ENCODE results near the gene POLR2J2. TPM values are rescaled to one million over a fixed set of nuclear protein-coding genes. Genes with fewer than 3 reads are reported as not detected.
A peak's percentile ranks its signal among the peaks of the same experiment; 100 is the strongest.
"Not testable (repeated sequence)": the region's sequence is repeated elsewhere in the genome, so short reads cannot be mapped to it uniquely, and the experiment has no call there.

POLR2J2 gene
- total RNA-seq, 1 donor from 2014 or later, result 3.7 TPM

GRCh38 chr7:102673447-102674067 is 2.1 kb upstream of the POLR2J2 start:
- not testable (repeated sequence) for ATAC-seq; DNase-seq (ENCODE audit: low spot score)

DNA sequence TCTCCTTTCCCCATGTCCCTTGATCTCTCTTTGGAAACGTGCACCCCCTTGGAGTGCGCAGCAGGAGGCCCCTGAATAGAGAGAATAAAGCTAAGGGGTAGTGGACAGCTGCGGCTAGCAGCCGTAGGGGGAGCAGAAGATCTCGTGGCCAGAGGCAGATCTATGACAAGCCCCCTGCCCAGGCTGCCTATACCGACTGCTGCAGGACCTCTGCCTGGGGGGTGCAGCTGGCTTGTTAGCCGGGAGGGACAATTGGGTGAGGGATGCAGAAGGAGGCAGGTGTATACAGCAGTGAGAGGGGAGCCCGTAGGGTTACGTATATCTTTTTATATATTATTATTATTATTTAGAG is 469 bp upstream of the POLR2J2 start:
- not testable (repeated sequence) for DNase-seq (ENCODE audit: low spot score); ATAC-seq

- ATAC-seq (peak; percentile 68), DNase-seq (ENCODE audit: low spot score) (peak; percentile 45)
These were observed 3.9 kb downstream of the POLR2J2 start for GRCh38 chr7:102667523-102667922.

DNA sequence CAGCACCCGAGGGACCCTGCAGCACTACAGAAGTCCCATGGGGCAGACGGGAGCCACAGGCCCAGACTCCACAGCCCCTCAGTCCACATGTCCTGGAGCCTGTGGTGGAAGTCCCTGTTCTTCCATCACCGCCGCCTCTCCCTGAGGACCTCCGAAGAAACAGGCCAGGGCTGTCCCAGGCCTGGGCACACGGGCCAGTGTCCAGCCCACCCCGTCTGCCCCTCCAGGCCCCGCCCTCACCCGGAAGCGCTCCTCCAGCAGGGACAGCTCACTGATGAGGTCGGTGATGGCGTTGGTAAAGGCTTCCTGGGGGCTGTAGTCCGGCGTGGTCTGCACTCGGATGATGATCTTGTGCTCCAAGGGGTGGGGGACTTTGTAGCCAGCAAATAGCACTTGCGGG is 4.6 kb downstream of the POLR2J2 start:
- ATAC-seq; DNase-seq (ENCODE audit: low spot score): not testable (repeated sequence)

GRCh38 chr7:102664765-102665164 is 6.7 kb downstream of the POLR2J2 start:
- DNase-seq (ENCODE audit: low spot score); ATAC-seq: not testable (repeated sequence)

DNA sequence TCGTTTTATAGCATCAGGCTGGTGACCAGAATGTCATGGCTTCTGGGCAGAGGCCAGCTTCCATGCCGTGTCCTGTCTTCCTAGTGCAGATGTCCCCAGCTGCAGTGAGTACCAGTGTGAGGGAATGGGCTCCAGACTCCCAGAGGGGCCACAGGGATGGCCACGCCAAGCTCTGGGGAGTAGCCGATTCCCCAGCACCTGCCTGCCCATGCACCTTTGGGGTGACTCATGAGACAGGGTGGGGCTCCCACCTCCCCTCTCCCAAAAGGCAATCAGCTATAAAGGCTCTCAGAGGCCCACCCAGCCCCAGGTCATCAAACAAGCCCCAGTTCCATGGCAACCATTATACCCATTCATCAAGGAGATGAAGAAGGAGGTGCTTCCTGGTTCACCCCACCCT is 21.5 kb downstream of the POLR2J2 start, which contains the start of gene SPDYE2B:
Gene SPDYE2B, plus strand, starts transcription at position 396 of the 400 bp plus-strand sequence. CDS start 2,030 bp downstream, outside the sequence.
- ATAC-seq, result peak; percentile 14

GRCh38 chr7:102647813-102648212 is 23.6 kb downstream of the POLR2J2 start:
- ATAC-seq, result peak; percentile 18
- peak; percentile 42 for DNase-seq (ENCODE audit: low spot score)

More for the DNA sequence above, 21.5 kb downstream of the POLR2J2 start, which contains the start of gene SPDYE2B:
- not testable (repeated sequence) for DNase-seq (ENCODE audit: low spot score)

GRCh38 chr7:102643404-102643803 is 28.1 kb downstream of the POLR2J2 start:
- ATAC-seq; DNase-seq (ENCODE audit: low spot score): not testable (repeated sequence)

- not testable (repeated sequence) for DNase-seq (ENCODE audit: low spot score); ATAC-seq
These were observed 28.8 kb downstream of the POLR2J2 start, which contains the start of gene UPK3BL1 for GRCh38 chr7:102642691-102643090. Gene UPK3BL1, minus strand, starts transcription at chr7:102642791. Its CDS starts 50 bp downstream, at chr7:102642741.

GRCh38 chr7:102638848-102639247 is 32.6 kb downstream of the POLR2J2 start:
- ATAC-seq (peak; percentile 2), DNase-seq (ENCODE audit: low spot score) (peak; percentile 42)

DNA sequence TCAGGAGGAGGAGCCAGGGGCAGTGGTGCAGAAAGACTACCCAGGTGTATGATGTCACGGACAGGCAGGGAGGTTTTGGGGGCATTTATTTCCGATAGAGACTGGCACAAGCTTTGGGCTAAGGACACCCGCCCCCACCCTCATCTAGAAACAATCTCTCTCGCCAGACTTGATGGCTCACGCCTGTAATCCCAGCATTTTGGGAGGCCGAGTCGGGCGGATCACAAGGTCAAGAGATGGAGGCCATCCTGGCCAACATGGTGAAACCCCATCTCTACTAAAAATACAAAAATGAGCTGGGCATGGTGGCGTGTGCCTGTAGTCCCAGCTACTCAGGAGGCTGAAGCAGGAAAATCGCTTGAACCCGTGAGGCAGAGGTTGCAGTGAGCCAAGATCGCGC is 34.5 kb downstream of the POLR2J2 start:
- peak; percentile 37 for DNase-seq (ENCODE audit: low spot score)
- ATAC-seq, result not testable (repeated sequence)

- ATAC-seq, result peak; percentile 54
- DNase-seq (ENCODE audit: low spot score), result not testable (repeated sequence)
These were observed 36.1 kb downstream of the POLR2J2 start for GRCh38 chr7:102635354-102635753.

DNA sequence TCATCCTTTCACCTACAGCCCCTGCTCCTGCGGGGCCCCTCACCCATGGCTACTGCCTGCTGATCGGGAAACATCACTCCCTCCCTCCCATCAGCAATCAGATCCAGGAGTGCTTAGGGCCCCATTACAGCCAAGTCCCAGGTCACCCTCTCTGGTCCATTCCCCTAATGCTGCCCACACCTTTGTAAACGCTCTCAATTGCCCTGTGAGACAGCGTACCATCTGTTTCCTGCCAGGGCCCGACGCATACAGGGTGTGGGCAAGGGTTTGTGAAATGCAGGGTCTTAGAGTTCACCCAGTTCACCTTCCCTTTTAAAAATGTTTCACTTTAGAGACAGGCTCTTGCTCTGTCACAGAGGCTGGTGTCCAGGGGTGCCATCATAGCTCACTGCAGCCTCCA is 37.2 kb downstream of the POLR2J2 start:
- not testable (repeated sequence) for DNase-seq (ENCODE audit: low spot score); ATAC-seq

- not testable (repeated sequence) for DNase-seq (ENCODE audit: low spot score)
- ATAC-seq, result peak; percentile 25
These were observed 40.8 kb downstream of the POLR2J2 start for GRCh38 chr7:102630622-102631021.

DNA sequence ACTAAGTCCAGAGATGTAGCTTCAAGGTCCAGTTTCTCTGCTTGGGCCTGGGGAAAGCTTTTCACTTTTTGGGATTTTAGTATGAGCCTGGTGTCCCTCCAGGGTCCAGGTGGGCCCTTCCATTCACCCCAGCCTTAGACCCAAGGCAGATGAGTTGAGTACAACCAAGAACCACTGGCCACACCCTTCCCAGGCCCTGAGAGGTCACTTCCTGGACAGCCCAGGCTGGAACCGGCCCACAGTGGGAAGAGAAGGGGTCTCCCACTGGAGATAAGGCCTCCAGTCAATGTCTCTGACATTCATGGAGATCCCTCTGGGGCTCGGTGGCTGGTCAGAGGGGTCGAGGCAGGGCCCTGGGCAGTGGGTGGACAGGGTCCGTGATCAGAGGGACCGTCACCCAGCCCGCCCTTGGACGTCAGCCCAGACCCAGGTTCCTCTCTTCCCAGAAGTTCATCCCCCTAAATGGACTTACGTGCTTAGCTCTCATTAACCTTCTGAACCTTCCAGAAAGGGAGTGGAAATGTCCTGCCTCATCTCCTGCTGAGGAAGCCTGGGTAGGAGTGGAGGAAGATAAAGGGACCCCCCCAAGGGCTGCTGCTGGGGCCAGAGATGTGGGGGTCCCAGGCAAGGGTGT is 44.1 kb downstream of the POLR2J2 start:
- not testable (repeated sequence) for DNase-seq (ENCODE audit: low spot score)
- peak; percentile 3 for ATAC-seq

DNA sequence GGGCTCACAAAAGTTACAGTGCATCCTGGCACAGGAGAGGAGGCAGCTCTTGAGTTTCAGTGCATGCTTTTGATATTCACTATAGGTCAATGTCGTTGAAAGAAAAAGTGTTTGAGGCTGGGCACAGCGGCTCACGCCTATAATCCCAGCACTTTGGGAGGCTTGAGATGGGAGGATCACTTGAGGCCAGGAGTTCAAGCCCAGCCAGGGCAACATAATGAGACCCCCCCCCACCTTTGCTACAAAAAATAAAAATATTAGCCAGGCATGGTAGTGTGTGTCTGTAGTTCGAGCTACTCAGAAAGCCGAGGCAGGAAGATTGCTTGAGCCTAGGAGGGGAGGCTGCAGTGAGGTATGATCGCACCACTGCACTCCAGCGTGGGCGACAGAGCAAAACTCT is 53.3 kb downstream of the POLR2J2 start:
- not testable (repeated sequence) for DNase-seq (ENCODE audit: low spot score); ATAC-seq

GRCh38 chr7:102616507-102617125 is 54.8 kb downstream of the POLR2J2 start, which contains the start of gene RASA4:
Gene RASA4, minus strand, starts transcription at chr7:102616756. Its CDS starts 67 bp downstream, at chr7:102616689.
- ATAC-seq (peak; percentile 94), DNase-seq (ENCODE audit: low spot score) (peak; percentile 62)
